GM12878 (cell line): ENCODE results near the gene NPBWR2. TPM values are rescaled to one million over a fixed set of nuclear protein-coding genes. Genes with fewer than 3 reads are reported as not detected.

ENCODE experiments used
- ATAC-seq: fragments of 200-7000 bp; cut with Tn5 transposase; 3 replicates; pipeline ENCODE4 v1.9.1; 2020; ENCODE audit warnings: mild to moderate bottlenecking, moderate library complexity
- BruUV-seq: library from RNA; stranded (reverse); fragments of 400-500 nt; replicated peaks from 2 replicates; lab custom pipeline; 2021; lab: Mats Ljungman, UMichigan
- CTCF ChIA-PET: fragments of 300-600 bp; sonication (Branson Sonifier 250); formaldehyde crosslinking; extraction: SDS; loops from one replicate; lab custom pipeline; 2021; ENCODE audit warnings: inconsistent platforms; lab: Yijun Ruan, JAX
- POLR2A ChIA-PET: fragments of 350-600 bp; formaldehyde crosslinking; extraction: SDS; loops from one replicate; lab custom pipeline; 2021; ENCODE audit warnings: inconsistent platforms; lab: Charles Lee
- RAD21 ChIA-PET: fragments of 300-600 bp; sonication (Branson Sonifier 250); formaldehyde crosslinking; loops from one replicate; lab custom pipeline; 2023; ENCODE audit warnings: antibody characterized with exemption; ENCODE audit not compliant: unreplicated experiment; lab: Charles Lee
- SMC1A ChIA-PET: fragments of 300-600 bp; sonication (Branson Sonifier 250); formaldehyde crosslinking; loops from one replicate; lab custom pipeline; 2023; ENCODE audit not compliant: unreplicated experiment, uncharacterized antibody; lab: Charles Lee
- DNase-seq: peaks from one replicate; pipeline ENCODE4 v3.0.0-alpha.2; 2011; ENCODE audit warnings: low read depth, low spot score
- FAIRE-seq: peaks from 3 replicates; lab custom pipeline; 2011; peaks lifted over from hg19 to GRCh38; lab: Jason Lieb, UNC
- H2AFZ ChIP-seq: 2 replicates; pipeline ENCODE4 v1.6.0; 2011; ENCODE audit warnings: low read depth, low read length, control low read depth; ENCODE audit not compliant: control insufficient read depth
- H3K27ac ChIP-seq: 2 replicates; pipeline ENCODE4 v1.5.1; 2011; ENCODE audit warnings: control low read depth; ENCODE audit not compliant: control insufficient read depth, insufficient read depth
- H3K27me3 ChIP-seq, 2 experiments: replicated peaks in 1 of 2; 2 replicates each; pipeline versions ENCODE4 v1.6.0 to v1.6.1; 2011; ENCODE audit warnings: low read length in 1 of 2; ENCODE audit not compliant: control insufficient read depth in 2 of 2, insufficient read depth in 2 of 2
- H3K36me3 ChIP-seq, 2 experiments: 2 replicates each; pipeline ENCODE4 v1.5.1; 2011; ENCODE audit warnings: low read length in 1 of 2; ENCODE audit not compliant: control insufficient read depth in 2 of 2, insufficient read depth in 2 of 2
- H3K4me1 ChIP-seq: 2 replicates; pipeline ENCODE4 v1.6.1; 2011; ENCODE audit warnings: mild to moderate bottlenecking, low read length, moderate library complexity, mixed read lengths; ENCODE audit not compliant: control insufficient read depth, insufficient read depth
- H3K4me2 ChIP-seq: 2 replicates; pipeline ENCODE4 v1.6.0; 2011; ENCODE audit warnings: control low read depth; ENCODE audit not compliant: control insufficient read depth, insufficient read depth
- H3K4me3 ChIP-seq: fragments of 200-600 bp; sonication (generic); 2 replicates; pipeline ENCODE4 v1.5.1; 2016
- H3K79me2 ChIP-seq: 2 replicates; pipeline ENCODE4 v1.6.0; 2011; ENCODE audit warnings: low read length; ENCODE audit not compliant: control insufficient read depth, insufficient read depth
- H3K9ac ChIP-seq: 2 replicates; pipeline ENCODE4 v1.8.0; 2011; ENCODE audit warnings: low read length, control low read depth, mixed read lengths; ENCODE audit not compliant: control insufficient read depth, insufficient read depth
- H3K9me3 ChIP-seq: replicated peaks from 3 replicates; pipeline ENCODE4 v1.5.1; 2011; ENCODE audit warnings: mild to moderate bottlenecking, low read length; ENCODE audit not compliant: control insufficient read depth, insufficient read depth
- H4K20me1 ChIP-seq: 2 replicates; pipeline ENCODE4 v1.6.0; 2011; ENCODE audit not compliant: control insufficient read depth, insufficient read depth
- IRF5 ChIP-seq: fragments of 450-650 bp; IDR thresholded peaks from 2 replicates; pipeline ENCODE4 v1.6.1; 2017; ENCODE audit warnings: borderline replicate concordance
- MEF2B ChIP-seq: fragments of 450-650 bp; IDR thresholded peaks from 2 replicates; pipeline ENCODE4 v1.6.1; 2018; ENCODE audit warnings: mild to moderate bottlenecking, moderate library complexity; ENCODE audit not compliant: partially characterized antibody, poor library complexity, severe bottlenecking
- POLR2A ChIP-seq: IDR thresholded peaks from 2 replicates; pipeline ENCODE4 v1.6.1; 2011; ENCODE audit warnings: low read depth, mild to moderate bottlenecking, low read length
- WGBS: methylation state at CpG from one replicate; pipeline ENCODE4 v1.1.6; 2016; ENCODE audit warnings: low lambda C conversion rate; ENCODE audit not compliant: insufficient replicate concordance, insufficient coverage; ENCODE audit errors: missing lambda C conversion rate; 5-methylcytosine and 5-hydroxymethylcytosine counted together
- in situ Hi-C: fragments of 300-500 bp; cut with MboI; formaldehyde crosslinking; loops from 9 replicates; pipeline ENCODE4 v1.14.3; 2018; ENCODE audit warnings: mixed read lengths
- intact Hi-C: fragments of 100-400 bp; cut with micrococcal nuclease; formaldehyde crosslinking; loops from one replicate; pipeline ENCODE4 v1.14.2; 2022; ENCODE audit not compliant: unreplicated experiment
- polyA plus RNA-seq, 11 experiments: library from polyadenylated mRNA; depleted of rRNA in 4 of 11; unstranded in 6 of 11; stranded (reverse) in 5 of 11; fragments of >200 nt; fragmentation: Nextera tagmentation in 4 of 11; fragmentation: Illumina TruSeq in 1 of 11; extraction: Ambion mirVana in 4 of 11; extraction: Trizol in 1 of 11; gene quantifications; 1 replicate in 1 of 11; 2 replicates in 10 of 11; pipeline versions ENCODE4 v1.2.1 to v1.2.3, GENCODE V29; 2011 to 2016; ENCODE audit warnings: inconsistent platforms in 2 of 11, missing spikeins in 2 of 11, low read depth in 1 of 11
- total RNA-seq, 4 experiments: library from RNA; depleted of rRNA in 3 of 4; stranded (reverse); fragments of >200 nt in 3 of 4; fragmentation: Illumina TruSeq in 1 of 4; extraction: Trizol in 1 of 4; gene quantifications; 2 replicates each; pipeline versions ENCODE4 v1.2.1 to v1.2.3, GENCODE V29; 2013 to 2021

The NPBWR2 gene
- total and polyA plus RNA-seq, 10 of the 15 experiments (the other 5 are each of a cell fraction or from before 2014, with no cell fraction given) = not detected

- TF ChIP-seq IRF5 (no peak), POLR2A (peak; percentile 61), MEF2B (no peak)
- TF ChIP-seq, all 136 proteins: peak for 1
- 57% methylated on average over 29 of the region's 30 CpGs for WGBS
- intact Hi-C loops = no loop called here
- H3K27ac ChIP-seq = no peak overlapping the region
- H3K9ac ChIP-seq = no peak overlapping the region
- no peak overlapping the region for H3K4me2 ChIP-seq
- ChIA-PET SMC1A (interaction anchor here (0.6 kb wide), 1 partner anchor 15 kb away, joined by 4 read pairs; no protein-coding TSS in a partner anchor), POLR2A (no interaction called here), RAD21 (no interaction called here), CTCF (interaction anchor here (0.5 to 2.8 kb wide), 4 partner anchors 14 to 367 kb away, joined by 3 to 7 read pairs (median 4); no protein-coding TSS in a partner anchor)
- H4K20me1 ChIP-seq = no peaks in the 10 kb centered on the region
- no peaks in the 10 kb centered on the region for H3K27me3 ChIP-seq
- in situ Hi-C loops = no loop called here
- H3K36me3 ChIP-seq = peaks cover 3 to 22% of the 10 kb centered on the region in 2 experiments
- H2AFZ ChIP-seq = no peak overlapping the region
- peaks cover 8% of the 10 kb centered on the region for H3K79me2 ChIP-seq
- BruUV-seq = no TSS peak
- DNase-seq (no peak), ATAC-seq (no peak), FAIRE-seq (no peak)
- peaks cover 8% of the 10 kb centered on the region for H3K4me1 ChIP-seq
- H3K4me3 ChIP-seq = no peak overlapping the region
- H3K9me3 ChIP-seq = no peaks in the 10 kb centered on the region
These were observed 35.7 kb downstream of the NPBWR2 start for GRCh38 chr20:64071341-64072332.
